HUES6 (cell line): ENCODE measurements around the gene AMDHD1.

ENCODE experiments used
- H3K27ac ChIP-seq: 2 replicates; pipeline ENCODE4 v1.7.0; 2013; ENCODE audit warnings: low read depth, mild to moderate bottlenecking, low read length, inconsistent platforms
- H3K27me3 ChIP-seq: 2 replicates; pipeline ENCODE4 v1.6.1; 2013; ENCODE audit warnings: low read length; ENCODE audit not compliant: control insufficient read depth, insufficient read depth
- H3K36me3 ChIP-seq: 2 replicates; pipeline ENCODE4 v1.6.1; 2013; ENCODE audit warnings: low read length; ENCODE audit not compliant: control insufficient read depth, insufficient read depth
- H3K4me1 ChIP-seq: 2 replicates; pipeline ENCODE4 v1.6.1; 2013; ENCODE audit warnings: low read length; ENCODE audit not compliant: control insufficient read depth, insufficient read depth
- H3K4me3 ChIP-seq: 2 replicates; pipeline ENCODE4 v1.5.1; 2013; ENCODE audit warnings: low read depth, low read length
- H3K9ac ChIP-seq: one replicate; pipeline ENCODE4 v1.6.1; 2013; ENCODE audit warnings: mild to moderate bottlenecking, low read length
- H3K9me3 ChIP-seq: 2 replicates; pipeline ENCODE4 v1.6.1; 2013; ENCODE audit warnings: low read depth, low read length; ENCODE audit not compliant: control insufficient read depth, insufficient read depth

The AMDHD1 gene

DNA sequence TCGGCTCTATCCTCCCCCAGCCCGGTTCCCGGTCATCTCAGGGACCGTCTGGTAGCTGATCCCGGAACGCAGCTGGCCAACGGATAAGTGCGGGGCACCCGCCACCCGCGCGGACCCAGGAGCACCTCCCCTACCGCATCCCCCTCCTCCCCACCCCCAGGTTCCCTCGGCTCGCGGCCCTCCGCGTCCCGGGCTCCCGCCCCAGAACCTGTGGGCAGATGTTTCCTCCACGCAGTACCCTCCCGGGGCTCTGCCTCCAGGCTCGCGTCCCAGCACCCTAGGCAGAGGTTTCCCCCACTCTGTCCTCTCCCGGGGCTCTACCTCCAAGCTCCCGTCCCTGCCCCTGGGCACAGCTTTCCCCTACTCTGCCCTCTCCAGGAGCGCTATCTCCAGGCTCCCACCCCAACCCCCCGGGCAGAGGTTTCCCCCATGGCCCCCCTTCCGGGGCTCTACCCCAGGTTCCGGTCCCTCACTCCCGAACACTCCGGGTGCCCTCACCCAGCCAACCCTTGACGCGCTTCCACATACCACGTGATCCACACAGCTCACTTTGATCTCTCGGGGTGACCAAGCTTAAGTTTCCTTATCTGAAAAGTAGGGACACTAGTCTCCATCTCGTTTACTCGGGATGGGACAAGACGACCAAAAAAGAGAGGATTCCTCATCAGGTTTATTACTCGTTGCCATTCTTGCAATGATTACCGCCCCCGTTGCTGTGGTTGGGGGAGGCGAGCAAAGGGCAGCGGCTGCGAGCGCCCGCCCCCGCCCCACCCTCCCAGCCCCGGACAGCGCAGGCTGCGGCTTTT lies 404 bp upstream of the AMDHD1 start, which contains the start of gene CCDC38:
CCDC38 (minus strand) TSS at position 91 of the 806 bp plus-strand sequence. CDS start 6,105 bp downstream, outside the sequence.
- Histone ChIP-seq H3K27me3 (peaks cover 16% of the 10 kb centered on the region), H3K4me1 (peaks cover 4% of the 10 kb centered on the region; the same call in 1 of the 2 replicates), H3K36me3 (no peaks in the 10 kb centered on the region), H3K27ac (peak within 1 kb of the TSS; percentile 17; the same call in 1 of the 2 replicates), H3K4me3 (peak within 1 kb of the TSS; percentile 78), H3K9ac (peak within 1 kb of the TSS; percentile 70), H3K9me3 (no peaks in the 10 kb centered on the region)

DNA sequence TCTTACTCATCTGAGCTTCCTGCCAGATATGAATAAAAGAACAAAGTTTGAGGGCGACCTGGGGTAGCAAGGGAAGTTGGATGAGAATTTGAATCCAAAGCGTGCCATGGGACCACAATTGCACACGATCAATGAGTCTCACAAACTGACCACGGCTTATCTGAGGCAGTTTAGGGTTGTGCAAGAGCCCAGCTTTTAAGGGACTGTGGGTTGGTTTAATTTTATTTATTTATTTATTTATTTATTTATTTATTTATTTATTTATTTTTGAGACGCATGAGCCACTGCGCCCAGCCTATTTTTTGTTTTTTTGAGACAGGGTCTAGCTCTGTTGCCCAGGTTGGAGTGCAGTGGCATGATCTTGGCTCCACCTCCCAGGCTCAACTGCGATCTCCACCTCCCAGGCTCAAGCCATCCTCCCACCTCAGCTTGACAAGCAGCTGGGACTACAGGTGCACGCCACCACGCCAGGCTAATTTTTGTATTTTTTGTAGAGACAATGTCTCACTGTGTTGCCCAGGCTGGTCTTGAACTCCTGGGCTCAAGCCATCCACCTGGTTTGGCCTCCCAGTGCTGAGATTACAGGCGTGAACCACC lies 1.1 kb downstream of the AMDHD1 start:
- H3K9ac ChIP-seq: no peak overlapping the region
- H3K36me3 ChIP-seq: no peaks in the 10 kb centered on the region
- H3K9me3 ChIP-seq: no peaks in the 10 kb centered on the region
- peak overlapping the region; percentile 78; the same call in 1 of the 2 replicates for H3K4me3 ChIP-seq
- no peak overlapping the region for H3K27ac ChIP-seq
- peaks cover 16% of the 10 kb centered on the region for H3K27me3 ChIP-seq
- peaks cover 4% of the 10 kb centered on the region; the same call in 1 of the 2 replicates for H3K4me1 ChIP-seq

DNA sequence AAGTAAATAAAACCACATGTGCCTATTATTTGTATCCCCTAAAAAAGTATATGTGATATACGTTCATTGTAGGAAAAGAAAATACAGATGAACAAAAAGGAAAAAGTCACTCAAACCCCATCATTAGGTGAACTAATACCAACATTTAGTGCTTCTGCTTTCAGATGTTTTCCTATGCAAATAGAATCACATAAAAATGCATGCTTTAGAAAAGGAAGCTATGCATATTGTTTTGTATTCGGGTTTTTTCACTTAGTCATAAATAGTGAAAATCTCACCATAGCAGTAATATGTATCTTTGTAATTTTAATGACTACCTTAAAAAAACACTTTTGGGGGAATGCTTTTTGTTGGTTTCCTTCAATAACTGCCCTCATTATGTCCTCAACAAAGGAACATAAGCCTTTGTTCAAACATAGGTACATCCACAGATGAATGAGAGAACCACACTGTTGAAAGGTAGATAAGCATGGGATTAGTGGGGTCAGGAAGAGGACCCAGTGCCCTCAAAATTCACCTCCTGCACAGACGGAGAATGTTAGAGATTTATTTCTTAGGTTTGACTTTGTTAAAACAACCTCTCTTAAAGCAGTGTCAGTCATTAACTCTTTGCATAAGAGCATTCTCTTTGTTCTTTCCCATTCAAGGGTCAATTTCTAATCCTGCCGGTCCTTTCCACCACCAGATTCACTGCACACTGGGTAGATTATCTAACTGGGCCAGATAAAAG lies 6.5 kb downstream of the AMDHD1 start:
- Histone ChIP-seq H3K36me3 (no peaks in the 10 kb centered on the region), H3K9ac (no peak overlapping the region), H3K27me3 (0 out of 2 replicates have a peak, but pooled peaks cover 2% of the 10 kb centered on the region), H3K4me1 (no peaks in the 10 kb centered on the region), H3K27ac (no peak overlapping the region), H3K9me3 (no peaks in the 10 kb centered on the region), H3K4me3 (no peak overlapping the region)

DNA sequence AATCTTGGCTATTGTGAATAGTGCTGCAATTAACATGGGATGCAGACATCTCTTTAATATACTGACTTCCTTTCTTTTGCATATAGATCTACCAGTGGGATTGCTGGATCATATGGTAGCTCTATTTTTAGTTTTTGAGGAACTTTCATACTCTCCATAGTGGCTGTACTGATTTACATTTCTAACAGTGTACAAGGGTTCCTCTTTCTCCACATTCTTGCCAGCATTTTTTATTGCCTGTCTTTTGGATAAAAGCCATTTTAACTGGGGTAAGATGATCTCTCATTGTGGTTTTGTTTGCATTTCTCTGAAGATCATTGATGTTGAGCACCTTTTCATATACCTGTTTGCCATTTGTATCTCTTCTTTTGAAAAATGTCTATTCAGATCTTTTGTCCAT lies 8.4 kb downstream of the AMDHD1 start:
- Histone ChIP-seq H3K36me3 (no peaks in the 10 kb centered on the region), H3K27ac (no peak overlapping the region), H3K9ac (no peak overlapping the region), H3K9me3 (no peaks in the 10 kb centered on the region), H3K4me1 (no peaks in the 10 kb centered on the region), H3K4me3 (no peak overlapping the region), H3K27me3 (no peaks in the 10 kb centered on the region)

DNA sequence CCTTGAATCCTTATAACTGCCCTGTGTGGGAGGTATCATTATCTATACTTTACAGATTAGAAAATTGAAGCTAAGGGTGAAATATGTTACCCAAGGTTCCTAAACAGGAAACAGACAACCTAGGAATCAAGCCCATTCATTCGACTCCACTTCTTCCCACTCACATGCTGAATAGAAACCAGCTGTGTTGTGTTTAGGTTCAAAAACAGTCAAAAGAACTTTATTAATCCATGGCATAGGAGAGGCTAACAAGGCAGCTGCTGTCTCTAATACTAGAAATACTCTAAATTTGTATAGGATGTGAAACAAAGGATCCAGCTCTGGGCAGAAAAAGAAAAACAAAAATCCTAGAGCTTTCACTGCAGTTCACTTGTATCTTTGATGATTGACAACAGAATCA lies 9.9 kb downstream of the AMDHD1 start:
- H3K36me3 ChIP-seq: no peaks in the 10 kb centered on the region
- H3K4me1 ChIP-seq: no peaks in the 10 kb centered on the region
- H3K9ac ChIP-seq: no peak overlapping the region
- no peak overlapping the region for H3K4me3 ChIP-seq
- no peak overlapping the region for H3K27ac ChIP-seq
- H3K9me3 ChIP-seq: no peaks in the 10 kb centered on the region
- H3K27me3 ChIP-seq: no peaks in the 10 kb centered on the region

DNA sequence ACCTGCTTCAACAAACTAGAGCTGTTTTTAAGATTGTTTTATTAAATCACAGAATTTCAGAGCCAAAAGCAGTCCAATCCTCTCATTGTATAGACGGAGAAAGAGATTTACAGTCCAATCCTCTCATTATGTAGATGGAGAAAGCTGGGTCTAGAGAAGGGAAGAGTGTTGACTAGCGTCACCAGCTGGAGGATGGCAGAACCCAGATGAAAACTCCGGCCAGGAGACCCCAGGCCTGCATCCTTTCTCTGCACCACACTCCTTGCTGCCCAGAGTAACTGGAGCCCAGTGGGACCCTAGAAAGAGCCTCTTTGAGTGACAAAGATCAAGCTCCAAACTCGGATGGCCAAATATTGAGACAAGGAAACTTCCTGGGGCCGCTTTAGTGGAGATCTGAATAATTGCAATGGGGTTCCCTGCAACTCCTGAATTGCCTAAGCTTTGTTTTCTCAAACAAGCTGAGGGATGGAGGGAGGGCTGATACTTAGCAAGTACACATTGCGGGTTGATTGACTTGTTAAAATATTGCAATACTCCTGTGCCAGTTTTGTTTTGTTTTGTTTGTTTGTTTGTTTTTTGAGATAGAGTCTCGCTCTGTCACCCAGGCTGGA lies 12.5 kb downstream of the AMDHD1 start:
- H3K4me3 ChIP-seq: no peak overlapping the region
- H3K27me3 ChIP-seq: no peaks in the 10 kb centered on the region
- no peaks in the 10 kb centered on the region for H3K4me1 ChIP-seq
- no peaks in the 10 kb centered on the region for H3K9me3 ChIP-seq
- no peaks in the 10 kb centered on the region for H3K36me3 ChIP-seq
- H3K9ac ChIP-seq: no peak overlapping the region
- no peak overlapping the region for H3K27ac ChIP-seq

DNA sequence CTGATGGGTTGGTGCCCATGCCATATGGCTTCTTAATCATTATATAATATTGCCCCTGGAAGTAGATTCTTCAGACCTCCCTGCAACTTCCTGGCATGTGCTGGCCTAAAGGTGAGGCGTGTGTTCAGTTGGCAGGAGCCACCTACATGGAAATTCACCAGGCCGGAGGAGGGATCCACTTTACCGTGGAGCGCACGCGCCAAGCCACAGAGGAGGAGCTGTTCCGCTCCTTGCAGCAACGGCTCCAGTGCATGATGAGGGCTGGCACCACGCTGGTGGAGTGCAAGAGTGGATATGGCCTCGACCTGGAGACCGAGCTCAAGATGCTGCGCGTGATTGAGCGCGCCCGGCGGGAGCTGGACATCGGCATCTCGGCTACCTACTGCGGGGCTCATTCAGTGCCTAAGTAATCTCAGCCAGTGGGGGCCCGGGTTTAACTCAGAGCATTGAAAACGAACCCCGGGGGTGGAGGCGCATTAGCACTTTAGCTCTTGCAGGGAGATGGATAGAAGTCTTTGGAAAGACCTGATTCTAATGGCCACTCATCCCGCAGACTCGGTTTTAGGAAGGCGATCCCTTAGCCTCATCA lies 13.5 kb downstream of the AMDHD1 start:
- H3K4me1 ChIP-seq: no peaks in the 10 kb centered on the region

DNA sequence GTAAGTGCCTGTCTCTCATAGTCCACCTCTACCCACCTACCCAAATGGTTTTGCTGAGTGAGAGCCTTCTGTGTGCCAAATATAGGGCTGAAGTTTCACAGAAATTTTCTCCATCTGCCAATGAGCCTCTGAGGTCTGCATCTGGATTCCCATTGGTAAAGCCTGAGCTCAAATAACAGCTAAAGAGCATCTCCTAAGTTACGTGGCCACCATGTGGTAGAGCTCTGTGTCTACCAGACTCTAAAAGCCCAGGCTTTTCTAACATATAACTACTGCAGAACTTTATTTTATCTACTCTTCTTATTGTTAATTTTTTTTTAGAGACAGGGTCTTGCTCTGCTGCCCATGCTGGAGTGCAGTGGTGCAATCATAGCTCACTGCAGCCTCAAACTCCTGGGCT lies 16.0 kb downstream of the AMDHD1 start:
- Histone ChIP-seq H3K9me3 (no peaks in the 10 kb centered on the region), H3K4me1 (no peaks in the 10 kb centered on the region), H3K36me3 (no peaks in the 10 kb centered on the region), H3K9ac (no peak overlapping the region), H3K4me3 (no peak overlapping the region), H3K27ac (no peak overlapping the region), H3K27me3 (no peaks in the 10 kb centered on the region)

More for the DNA sequence above, 13.5 kb downstream of the AMDHD1 start:
- Histone ChIP-seq H3K9me3 (no peaks in the 10 kb centered on the region), H3K36me3 (no peaks in the 10 kb centered on the region), H3K27me3 (no peaks in the 10 kb centered on the region), H3K4me3 (no peak overlapping the region), H3K27ac (no peak overlapping the region), H3K9ac (no peak overlapping the region)

DNA sequence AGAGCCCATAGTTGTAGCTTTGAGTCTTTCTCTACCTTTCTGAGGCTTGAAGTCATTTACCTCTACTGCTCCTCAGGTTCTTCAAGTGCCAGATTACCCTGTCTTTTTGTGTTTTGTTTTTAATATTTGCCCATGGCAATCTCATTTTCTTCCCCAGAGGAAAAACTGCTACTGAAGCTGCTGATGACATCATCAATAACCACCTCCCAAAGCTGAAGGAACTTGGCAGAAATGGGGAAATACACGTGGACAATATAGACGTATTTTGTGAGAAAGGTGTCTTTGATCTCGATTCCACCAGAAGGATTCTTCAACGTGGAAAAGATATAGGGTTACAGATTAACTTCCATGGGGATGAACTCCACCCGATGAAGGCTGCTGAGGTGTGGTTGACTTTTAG lies 17.1 kb downstream of the AMDHD1 start:
- H3K4me3 ChIP-seq: no peak overlapping the region
- H3K27ac ChIP-seq: no peak overlapping the region
- H3K27me3 ChIP-seq: no peaks in the 10 kb centered on the region
- H3K4me1 ChIP-seq: no peaks in the 10 kb centered on the region
- no peaks in the 10 kb centered on the region for H3K9me3 ChIP-seq
- H3K36me3 ChIP-seq: no peaks in the 10 kb centered on the region
- no peak overlapping the region for H3K9ac ChIP-seq

DNA sequence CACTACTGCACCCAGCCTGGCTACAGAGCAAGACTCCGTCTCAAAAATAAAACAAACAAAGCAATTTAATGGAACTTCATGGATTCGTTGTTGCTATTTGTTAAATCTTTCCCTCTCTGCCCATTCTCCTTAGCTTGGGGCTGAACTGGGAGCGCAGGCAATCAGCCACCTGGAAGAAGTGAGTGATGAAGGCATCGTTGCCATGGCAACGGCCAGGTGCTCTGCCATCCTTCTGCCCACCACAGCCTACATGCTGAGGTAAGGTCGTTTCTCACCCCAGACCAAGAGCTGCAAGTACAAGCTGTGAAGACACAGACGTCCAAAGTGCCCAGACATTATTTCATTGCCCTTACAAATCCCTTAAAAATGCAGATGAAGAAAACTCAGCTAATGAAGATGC lies 19.1 kb downstream of the AMDHD1 start:
- no peak overlapping the region for H3K27ac ChIP-seq
- H3K4me1 ChIP-seq: no peaks in the 10 kb centered on the region
- H3K36me3 ChIP-seq: no peaks in the 10 kb centered on the region

More for the DNA sequence above, 19.1 kb downstream of the AMDHD1 start:
- Histone ChIP-seq H3K9me3 (no peaks in the 10 kb centered on the region), H3K4me3 (no peak overlapping the region), H3K27me3 (no peaks in the 10 kb centered on the region), H3K9ac (no peak overlapping the region)
